GM19238 (cell line): ENCODE measurements around the gene RGS18.
"Not testable (repeated sequence)": the region's sequence is repeated elsewhere in the genome, so short reads cannot be mapped to it uniquely, and the experiment has no call there.

ENCODE experiments used
- DNase-seq: peaks from one replicate; pipeline ENCODE4 v3.0.0; 2011; ENCODE audit warnings: low spot score; ENCODE audit not compliant: insufficient read length

RGS18 gene, protein sequence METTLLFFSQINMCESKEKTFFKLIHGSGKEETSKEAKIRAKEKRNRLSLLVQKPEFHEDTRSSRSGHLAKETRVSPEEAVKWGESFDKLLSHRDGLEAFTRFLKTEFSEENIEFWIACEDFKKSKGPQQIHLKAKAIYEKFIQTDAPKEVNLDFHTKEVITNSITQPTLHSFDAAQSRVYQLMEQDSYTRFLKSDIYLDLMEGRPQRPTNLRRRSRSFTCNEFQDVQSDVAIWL

DNA sequence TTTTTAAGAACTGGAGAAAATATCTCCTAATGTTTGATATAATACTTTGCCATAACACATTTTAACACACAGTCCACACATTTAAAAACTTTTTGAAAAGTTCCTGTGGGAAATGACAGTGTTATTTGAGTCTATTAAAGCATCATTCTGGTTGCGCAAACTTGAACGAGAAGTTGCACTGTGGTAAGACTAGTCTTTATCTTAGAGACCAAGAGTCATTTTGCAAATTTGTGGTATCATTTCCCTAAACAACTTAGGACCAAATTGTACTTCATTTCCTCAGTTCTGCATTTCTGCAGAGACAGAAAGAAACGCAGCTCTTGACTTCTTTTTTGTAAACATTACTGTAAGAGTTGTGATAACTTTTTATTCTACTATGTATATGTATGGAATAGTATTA is at the start of gene RGS18:
TSS of gene RGS18 (plus strand) at position 282 of the 400 bp plus-strand sequence. CDS start 176 bp downstream, outside the sequence.
- no peak for DNase-seq

DNA sequence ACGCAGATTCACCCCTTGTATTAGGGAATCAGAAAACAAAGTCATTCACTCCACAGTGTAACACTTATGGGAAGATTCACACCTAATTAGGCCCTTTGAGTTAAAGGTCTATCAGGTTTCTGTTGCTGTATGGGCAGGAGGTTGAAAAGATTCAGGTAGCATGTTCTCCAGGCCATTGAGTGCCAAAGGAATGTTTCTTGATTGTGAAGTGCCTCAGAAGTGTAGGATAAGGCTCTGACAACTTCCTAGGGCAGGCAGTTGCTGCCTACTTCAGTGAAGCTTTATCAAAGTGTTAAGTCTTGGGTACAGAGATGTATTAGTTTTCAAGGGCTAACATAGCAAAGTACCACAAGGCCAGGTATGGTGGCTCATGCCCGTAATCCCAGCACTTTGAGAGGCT is 48.7 kb upstream of the RGS18 start:
- no peak for DNase-seq

DNA sequence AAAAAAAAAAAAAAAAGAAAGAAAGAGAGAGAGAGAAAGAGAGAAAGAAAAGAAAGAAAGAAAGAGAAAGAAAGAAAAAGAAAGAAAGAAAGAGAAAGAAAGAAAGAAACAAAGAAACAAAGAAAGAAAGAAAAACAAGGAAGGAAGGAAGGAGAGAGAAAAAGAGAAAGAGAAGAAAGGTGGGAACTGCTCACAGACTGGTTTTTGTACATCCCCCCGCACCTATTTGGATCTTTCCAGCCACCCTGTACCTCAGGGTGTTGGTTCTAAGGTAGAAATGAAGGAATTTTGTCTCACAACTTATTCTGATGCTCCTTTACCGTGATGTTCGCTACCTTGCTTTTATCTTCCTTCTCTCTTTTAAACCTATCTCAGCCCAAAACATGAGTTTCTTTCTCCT is 43.3 kb upstream of the RGS18 start:
- no peak for DNase-seq

DNA sequence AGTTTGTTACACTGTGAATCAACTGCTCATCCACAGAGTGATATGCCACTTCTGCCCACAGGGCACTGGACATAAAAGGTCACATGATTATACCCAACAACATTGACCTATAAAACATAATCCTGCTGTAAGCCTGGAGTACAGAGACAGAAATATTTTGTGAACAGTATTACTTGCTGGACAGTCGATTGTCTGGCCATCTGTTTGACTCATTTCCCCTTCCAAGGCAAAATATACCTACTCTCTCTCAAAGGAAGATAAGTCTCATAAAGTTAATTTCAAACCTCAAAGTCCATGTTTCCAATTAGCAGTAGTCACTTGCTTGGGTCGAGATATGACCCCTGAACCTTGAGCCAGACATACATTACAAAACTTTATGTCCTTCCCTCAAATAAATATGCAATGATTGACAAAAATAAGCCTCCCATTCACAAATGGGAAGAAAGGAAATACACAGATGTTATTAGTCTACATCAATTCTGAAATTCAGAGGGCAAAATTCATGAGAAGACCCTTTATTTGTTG is 39.3 kb upstream of the RGS18 start:
- no peak for DNase-seq

DNA sequence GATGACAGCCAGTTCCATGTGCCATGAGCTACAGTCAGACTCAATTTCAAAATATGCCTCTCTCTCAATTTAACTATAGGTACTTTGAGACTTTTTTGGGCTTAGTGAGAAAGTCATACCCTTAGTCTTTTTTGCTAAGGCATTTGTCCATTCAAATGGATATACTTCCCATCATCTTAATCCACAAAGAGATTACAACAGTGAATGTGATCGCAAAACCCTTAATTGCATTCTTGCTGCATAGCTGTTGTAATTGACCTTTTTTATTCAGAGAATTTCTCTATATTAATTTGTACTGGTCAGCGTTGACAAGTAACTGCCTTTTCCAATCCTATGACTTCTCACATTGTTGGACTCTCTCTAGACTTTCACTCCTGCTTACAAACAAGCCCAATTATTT is 38.6 kb upstream of the RGS18 start:
- DNase-seq, result no peak

DNA sequence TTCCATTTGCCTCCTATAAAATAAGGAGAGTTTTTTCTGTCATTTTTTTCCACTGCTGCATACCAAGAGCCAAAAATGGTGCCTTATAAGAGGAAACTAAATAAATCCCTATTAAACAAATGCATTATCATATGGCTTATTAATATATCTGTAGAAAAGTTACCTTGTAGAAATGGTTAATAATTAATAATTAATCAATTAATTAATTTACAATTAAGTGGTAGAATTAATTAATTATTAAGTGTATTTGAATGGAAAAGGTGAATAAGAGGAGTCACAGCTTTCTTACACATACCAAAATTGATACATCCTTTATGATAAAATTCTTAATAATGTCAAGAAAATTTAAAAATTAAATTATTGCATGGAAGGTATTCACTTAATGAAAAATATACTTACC is 35.6 kb upstream of the RGS18 start:
- no peak for DNase-seq

DNA sequence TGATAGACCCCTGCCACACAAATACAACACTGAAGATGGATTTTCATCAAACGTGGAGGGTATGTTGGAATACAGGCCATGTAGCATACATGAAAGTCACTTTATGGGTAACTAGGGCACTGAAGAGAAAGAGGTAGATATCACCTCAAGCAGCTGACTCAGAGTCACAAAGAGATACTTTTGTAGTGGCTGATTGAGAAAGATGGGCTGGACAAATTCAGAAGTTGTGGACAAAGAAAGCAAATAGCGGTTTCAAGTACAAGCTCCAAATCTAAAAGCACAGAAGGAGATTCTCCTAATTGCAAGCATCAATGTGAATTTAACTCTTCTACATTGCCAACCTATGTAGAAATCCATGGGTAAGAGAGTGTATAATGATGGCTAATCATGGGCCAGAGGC is 35.0 kb upstream of the RGS18 start:
- DNase-seq, result no peak

DNA sequence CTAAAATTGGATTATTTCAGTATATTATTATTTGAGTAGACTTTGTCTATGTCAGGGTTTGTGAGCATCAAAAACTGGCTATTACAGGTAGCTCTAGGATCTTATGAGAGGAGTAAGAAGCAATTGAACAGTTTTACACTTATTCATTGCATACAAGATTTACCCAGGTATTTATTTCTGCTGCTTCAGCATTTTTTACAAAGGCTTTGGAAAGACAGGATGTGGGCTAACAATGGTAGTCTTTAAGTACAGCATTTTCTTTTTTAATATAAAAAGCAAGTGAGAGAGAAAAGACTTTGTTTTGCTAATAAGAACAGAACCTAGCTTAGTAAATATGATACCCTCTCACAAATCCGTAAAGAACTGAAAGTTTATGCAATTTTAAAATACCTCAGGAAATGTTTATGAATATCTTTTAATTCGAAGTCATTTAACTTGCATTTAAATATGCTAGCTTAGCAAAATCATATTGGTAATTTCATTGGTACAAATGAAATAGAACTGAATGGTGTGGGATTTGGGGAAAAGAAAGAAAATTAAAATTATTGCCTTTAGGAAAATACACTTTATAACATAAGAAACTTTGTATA is 32.1 kb upstream of the RGS18 start:
- DNase-seq, result no peak

DNA sequence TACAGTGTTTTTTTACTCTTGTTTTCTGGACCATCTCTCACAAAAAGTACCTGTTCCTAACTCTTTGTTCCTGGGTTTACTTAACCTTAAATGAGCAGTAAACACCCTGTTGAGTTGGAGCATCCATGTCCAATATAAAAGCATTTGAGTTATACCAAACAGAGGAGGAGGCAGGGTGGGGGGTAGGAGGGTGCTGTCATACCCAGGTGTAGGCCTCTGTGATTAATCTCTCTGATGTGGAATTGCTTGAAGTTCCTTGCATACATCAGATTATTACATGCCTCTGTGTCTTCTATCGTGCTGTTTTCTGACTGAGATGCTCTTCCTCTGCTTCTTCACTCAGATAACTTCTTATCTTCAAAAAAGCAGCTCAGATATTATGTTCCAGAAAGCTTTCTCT is 28.1 kb upstream of the RGS18 start:
- no peak for DNase-seq

DNA sequence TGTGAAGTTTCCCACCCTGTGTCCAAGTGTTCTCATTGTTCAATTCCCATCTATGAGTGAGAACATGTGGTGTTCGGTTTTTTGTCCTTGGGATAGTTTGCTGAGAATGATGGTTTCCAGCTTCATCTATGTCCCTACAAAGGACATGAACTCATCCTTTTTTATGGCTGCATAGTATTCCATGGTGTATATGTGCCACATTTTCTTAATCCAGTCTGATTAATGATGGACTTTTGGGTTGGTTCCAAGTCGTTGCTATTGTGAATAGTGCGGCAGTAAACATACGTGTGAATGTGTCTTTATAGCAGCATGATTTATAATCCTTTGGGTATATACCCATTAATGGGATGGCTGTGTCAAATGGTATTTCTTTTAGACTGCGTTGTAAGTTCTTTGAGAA is 27.4 kb upstream of the RGS18 start:
- not testable (repeated sequence) for DNase-seq

DNA sequence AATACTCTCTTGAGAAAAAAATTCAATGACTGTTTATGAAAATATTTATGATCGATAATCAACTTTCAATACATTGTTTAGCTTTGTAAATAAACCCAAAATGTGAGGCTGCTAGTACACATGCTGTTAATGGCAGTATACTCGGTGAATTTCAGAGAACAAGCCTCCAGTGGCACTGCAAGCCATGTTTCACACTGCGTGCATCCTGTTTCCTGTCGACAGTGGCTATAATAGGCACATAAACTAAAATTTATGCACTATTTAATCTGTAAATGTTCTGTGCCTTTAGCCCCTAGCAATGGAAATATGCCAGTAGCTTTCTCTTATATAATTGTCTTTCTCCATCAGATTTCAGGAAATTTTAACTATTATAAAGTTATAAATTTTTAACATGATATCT is 26.3 kb upstream of the RGS18 start:
- DNase-seq, result no peak

DNA sequence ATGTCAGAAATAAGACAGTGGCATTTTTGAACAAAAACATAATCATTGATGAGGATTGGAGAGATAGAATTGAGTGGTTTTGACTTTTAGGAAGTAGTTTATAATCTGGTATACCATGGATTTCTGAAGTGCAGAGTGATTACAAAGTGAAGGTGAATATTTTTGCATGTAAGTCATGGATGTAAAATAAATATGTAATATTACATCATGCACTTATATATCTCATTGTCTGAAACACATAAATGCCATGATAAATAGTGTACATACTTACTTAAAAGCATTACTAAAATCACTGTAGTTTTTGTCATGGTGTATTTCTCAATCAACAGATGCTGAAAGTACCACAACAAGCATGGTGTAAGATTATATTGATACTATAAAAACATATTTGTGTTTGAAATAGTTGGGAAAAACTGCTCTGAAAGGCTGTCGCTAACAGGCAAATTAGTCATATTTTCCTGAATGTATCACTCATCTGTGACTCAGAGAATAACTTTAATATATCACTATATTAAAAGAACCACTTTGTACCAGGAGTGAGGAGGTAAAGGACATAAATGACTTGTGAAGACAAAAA is 24.8 kb upstream of the RGS18 start:
- DNase-seq, result no peak

DNA sequence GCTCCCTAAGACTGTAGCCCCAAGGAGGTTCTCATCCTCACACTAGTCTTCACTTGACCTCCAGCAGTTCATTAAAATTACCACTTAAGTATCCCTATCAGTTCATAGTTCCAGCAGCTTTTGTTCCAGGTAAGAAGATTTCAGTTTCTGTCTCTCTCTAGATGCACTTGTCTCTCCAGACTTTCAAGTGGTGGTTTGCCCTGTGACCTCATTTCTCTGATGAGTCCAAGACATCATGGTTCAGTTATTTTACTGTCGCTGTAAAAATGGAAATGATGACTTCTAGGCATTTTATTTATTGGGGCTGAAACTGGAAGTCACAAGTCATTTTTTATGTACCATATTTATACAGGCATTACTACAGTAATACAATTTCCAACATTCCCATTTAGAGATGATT is 17.9 kb upstream of the RGS18 start:
- DNase-seq, result no peak

DNA sequence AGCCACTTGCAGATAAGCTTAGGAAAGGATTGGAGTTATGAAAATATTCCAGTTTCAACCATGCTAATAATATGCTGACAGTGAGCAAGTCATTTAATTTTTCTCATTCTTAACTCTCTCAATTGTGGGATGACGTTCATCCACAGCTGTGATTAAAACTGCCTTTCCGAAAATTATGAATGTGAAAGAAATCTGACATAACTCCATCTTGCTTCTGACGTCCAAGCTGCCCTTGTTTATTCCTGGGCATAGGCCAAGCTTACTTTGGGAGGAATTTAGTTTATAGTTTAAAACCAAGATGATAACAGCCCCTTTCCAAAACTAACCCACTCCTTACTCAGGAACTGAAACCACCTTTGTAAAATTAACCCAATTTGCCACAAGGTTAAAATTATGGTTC is 11.0 kb upstream of the RGS18 start:
- no peak for DNase-seq

DNA sequence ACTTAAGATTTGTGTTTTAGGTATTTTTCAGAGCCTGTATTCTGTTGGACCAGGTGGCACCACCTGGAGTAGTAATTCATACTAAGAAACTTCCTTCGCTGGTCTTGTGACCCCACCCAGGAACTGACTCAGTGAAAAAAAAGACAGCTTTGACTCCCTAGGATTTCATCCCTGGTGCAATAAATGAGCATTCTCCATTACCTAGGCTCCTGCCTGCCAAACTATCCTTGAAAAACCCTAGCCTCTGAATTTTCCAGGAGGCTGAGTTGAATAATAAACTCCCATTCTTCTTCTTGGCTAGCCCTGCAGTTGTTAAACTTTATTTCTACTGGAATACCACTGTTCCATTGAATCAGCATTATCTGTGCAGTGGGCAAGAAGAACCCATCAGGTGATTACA is 10.6 kb upstream of the RGS18 start:
- no peak for DNase-seq

DNA sequence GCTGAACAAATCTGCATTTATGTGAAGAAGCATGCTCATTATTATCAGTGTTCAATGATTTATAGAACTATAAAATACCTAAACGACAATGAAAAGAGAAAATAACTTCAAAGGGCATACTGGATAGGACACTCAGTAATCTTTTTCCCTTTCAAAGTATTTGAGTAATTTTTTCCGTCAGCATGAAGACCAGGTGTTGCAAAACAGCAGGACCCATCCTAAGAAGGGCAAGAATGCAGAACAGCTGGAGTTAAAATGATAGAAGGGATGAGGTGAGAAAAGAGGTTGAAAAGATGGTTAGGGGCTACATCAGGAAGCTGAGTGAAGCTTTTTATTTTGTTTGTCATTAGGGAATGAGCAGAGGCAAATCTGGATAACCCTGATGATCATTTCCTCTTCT is 7.1 kb upstream of the RGS18 start:
- no peak for DNase-seq

DNA sequence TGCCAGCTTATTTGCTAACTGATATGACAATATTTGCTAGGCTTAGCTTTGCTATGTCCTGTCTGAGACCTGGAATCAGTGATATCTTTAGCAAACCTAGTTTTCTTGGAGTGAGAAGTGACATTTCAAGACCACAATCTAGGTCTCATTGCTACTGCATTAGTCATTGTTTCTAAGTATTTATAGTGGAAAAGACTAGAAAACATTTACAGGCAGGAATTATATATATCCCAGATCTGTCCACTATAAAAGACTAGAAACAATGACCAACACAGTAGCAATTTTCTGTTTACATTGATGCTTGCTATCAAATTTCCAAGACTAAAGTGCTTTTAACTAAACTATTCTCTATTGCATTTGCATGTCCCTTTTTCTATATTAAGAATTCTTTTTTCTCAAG is 5.0 kb upstream of the RGS18 start:
- no peak for DNase-seq

DNA sequence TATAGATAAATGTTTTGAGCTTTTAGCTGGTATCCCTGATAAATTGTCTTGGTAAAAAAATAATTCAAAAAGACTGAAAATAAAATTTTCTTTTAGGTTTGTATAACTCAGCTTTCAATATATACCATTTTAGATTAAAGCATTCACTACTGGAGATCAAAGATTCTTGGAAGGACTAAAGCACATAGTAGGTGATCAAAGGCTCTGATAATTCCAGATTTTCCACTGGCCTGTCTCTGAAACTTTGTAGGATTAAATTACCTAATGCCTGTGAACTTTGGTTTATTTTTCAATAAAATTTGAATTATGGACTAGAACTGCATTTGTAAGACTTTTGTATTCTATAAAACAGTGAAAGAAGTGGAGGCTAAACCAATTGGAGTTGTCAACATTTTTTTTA is 1.2 kb upstream of the RGS18 start:
- DNase-seq, result no peak

DNA sequence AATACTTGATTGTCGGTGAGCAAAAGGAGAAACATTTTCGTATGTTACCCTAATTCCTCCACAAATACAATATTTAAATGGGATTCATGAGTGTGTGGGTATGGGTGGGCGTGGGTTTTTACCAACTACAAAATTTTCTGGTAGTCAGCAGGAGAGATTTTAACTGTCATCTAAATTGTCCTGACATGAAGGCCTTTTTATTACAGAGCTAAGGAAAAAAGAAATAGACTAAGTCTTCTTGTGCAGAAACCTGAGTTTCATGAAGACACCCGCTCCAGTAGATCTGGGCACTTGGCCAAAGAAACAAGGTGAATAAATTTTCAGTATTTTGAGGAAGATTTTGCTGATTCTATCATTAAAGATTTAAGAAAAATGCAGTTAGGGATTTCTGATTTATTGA is 752 bp downstream of the RGS18 start:
- DNase-seq, result no peak

DNA sequence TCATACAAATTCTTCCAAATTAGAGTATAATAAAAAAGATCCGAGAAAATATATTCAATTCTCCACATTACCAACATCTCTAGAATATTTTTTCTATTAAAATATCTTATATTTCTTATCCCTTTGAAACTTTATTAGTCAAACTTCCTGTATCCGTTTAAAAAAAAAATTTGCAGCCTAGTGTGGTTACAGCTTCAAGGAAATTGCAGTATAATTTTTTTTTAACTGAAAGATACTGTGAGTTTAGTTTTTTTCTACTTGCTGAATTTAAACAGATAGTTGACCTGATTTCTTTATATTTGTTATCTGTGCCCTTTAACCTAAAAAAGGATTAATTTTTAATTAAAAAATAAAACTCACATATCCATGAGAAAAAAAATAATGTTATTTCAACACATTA is 1.5 kb downstream of the RGS18 start:
- no peak for DNase-seq

DNA sequence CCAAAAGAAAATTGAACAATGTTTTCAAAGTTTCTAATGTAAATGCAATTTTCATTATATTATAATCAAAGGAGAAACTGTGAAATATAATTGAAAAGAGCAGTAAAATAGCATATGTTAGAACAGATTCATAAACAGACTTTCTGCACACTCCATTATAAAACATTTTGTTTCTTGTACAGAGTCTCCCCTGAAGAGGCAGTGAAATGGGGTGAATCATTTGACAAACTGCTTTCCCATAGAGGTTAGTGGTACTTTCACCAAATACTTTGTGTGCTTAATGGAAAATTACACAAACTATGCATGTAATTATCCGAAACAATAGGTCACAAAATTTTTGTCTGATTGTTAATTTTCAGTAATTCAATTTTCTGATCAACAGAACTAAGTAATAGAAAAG is 1.9 kb downstream of the RGS18 start:
- DNase-seq, result no peak

DNA sequence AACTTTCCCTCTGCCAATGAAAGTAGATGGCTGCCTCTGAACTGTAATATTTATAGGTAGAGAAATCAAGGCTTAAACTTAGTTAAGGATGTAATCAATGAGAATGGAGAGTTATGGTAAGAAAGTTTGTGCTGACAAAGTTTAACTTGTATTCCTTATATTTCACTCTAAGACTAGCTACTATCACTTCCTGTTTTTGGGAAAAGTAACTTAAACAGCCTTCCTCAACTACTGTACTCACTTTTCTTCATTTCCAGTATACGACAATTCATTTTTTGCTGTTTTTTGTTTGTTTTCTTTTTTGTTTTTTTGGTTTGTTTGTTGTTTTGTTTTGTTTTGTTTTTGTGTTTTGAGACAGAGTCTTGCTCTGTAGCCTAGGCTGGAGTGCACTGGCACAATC is 3.7 kb downstream of the RGS18 start:
- DNase-seq, result no peak

DNA sequence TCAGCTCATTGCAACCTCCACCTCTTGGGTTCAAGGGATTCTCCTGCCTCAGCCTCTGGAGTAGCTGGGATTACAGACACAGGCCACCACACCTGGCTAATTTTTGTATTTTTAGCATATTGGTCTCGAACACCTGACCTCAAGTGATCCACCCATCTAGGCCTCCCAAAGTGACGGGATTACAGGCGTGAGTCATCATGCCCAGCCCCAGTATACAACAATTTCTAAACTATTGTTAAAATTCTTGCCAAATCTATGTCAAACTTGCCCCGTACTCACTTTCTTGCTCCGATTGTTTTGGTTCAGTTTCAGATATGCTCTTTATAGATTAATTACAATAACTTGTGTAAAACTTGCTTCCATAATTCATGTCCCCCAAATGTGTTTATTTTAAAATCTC is 4.1 kb downstream of the RGS18 start:
- DNase-seq, result no peak
